Adrenal gland (tissue), 12 donors: ENCODE data around the gene TTLL11. TPM values are rescaled to one million over a fixed set of nuclear protein-coding genes. Genes with fewer than 3 reads are reported as not detected.

Source experiments
- DNase-seq, 7 donors: peaks; one replicate each; pipeline ENCODE4 v3.0.0-alpha.2; 2019 to 2020
- H3K27ac ChIP-seq, 5 donors: fragments of 200-600 bp; sonication (generic) in 4 of 5; 1 replicate in 3 of 5; 2 replicates in 2 of 5; pipeline versions ENCODE4 v1.5.1 to v1.8.0; 2016 to 2020; ENCODE audit warnings: mild to moderate bottlenecking in 1 of 5
- H3K27me3 ChIP-seq: fragments of 200-600 bp; 2 replicates; pipeline ENCODE4 v1.8.0; 2021
- H3K36me3 ChIP-seq, 2 donors: fragments of 200-600 bp; replicated peaks in 1 of 2; 1 replicate in 1 of 2; 2 replicates in 1 of 2; pipeline versions ENCODE4 v1.5.1 to v1.8.0; 2018 to 2022
- H3K4me1 ChIP-seq, 2 donors: fragments of 200-600 bp; replicated peaks in 1 of 2; 1 replicate in 1 of 2; 2 replicates in 1 of 2; pipeline versions ENCODE4 v1.5.1 to v1.8.0; 2018 to 2021
- H3K4me3 ChIP-seq, 4 donors: fragments of 200-600 bp; sonication (generic) in 3 of 4; one replicate each; pipeline ENCODE4 v1.5.1; 2016 to 2018
- H3K9me3 ChIP-seq, 3 donors: fragments of 200-600 bp; sonication (generic) in 1 of 3; replicated peaks in 1 of 3; 1 replicate in 2 of 3; 2 replicates in 1 of 3; pipeline versions ENCODE4 v1.5.1 to v1.8.0; 2016 to 2021
- CTCF ChIP-seq, 6 experiments: fragments of 450-650 bp in 4 of 6; fragments of 200-600 bp in 2 of 6; sonication (generic) in 1 of 6; IDR thresholded peaks; 1 replicate in 5 of 6; 2 replicates in 1 of 6; pipeline versions ENCODE4 v1.5.1 to v1.8.0; 2016 to 2021; ENCODE audit warnings: antibody characterized with exemption in 6 of 6, mild to moderate bottlenecking in 2 of 6, moderate library complexity in 1 of 6
- POLR2A ChIP-seq, 2 donors: fragments of 450-650 bp; IDR thresholded peaks; one replicate each; pipeline ENCODE4 v1.6.1; 2017; ENCODE audit warnings: antibody characterized with exemption in 2 of 2, mild to moderate bottlenecking in 2 of 2, moderate library complexity in 1 of 2
- WGBS, 4 donors: extraction: QIAGEN DNeasy Blood & Tissue Kit in 2 of 4; methylation state at CpG; one replicate each; pipeline versions ENCODE4 v1.1.5 to v1.1.7; 2013 to 2017; 5-methylcytosine and 5-hydroxymethylcytosine counted together
- intact Hi-C, 2 donors: fragments of 100-400 bp; cut with DNase I; formaldehyde crosslinking; loops; one replicate each; pipeline versions ENCODE4 v1.14.1 to v1.15.0; 2022 to 2023
- polyA plus RNA-seq, 3 donors: library from polyadenylated mRNA; stranded (reverse); fragments of 200-250 nt in 2 of 3; fragments of 350-450 nt in 1 of 3; fragmentation: Illumina TruSeq in 1 of 3; extraction: RNeasy Lipid Tissue Mini Kit (QIAGEN cat#74804) in 1 of 3; gene quantifications; one replicate each; pipeline ENCODE4 v1.2.3, GENCODE V29; 2013 to 2014
- total RNA-seq, 9 donors: library from RNA; depleted of rRNA in 4 of 9; stranded (reverse); fragments of >200 nt in 4 of 9; fragments of 120-200 nt in 1 of 9; fragmentation: NEBNext Ultra II Directional in 1 of 9; extraction: Animal tissue kit (Norgen Biotek cat#: 25700) in 1 of 9; gene quantifications; one replicate each; pipeline versions ENCODE4 v1.1.0 to v1.2.4, GENCODE V29; 2013 to 2023
- donor health status: healthy with polysubstance abuse.
- donor health status: Bipolar disorder and iron deficiency.
- donor health status: DM: yes; HTN: yes; CAD: no.
- donor health status: DM: no; HTN: no; CAD: no.
- donor health status: DM: no; HTN: no; CAD: no.
- donor health status: DM: yes; HTN: yes; CAD: no.

The TTLL11 gene
- total and polyA plus RNA-seq, 12 donors = 4.8 to 30.9 (median 13.7) TPM

GRCh38 chr9:122126331-122127261, 33.5 kb upstream of the TTLL11 start:
- no peak for DNase-seq
- Histone ChIP-seq H3K27ac (no peak overlapping the region), H3K4me1 (peaks cover 0 to 17% of the 10 kb centered on the region in 2 donors), H3K27me3 (peaks cover 11% of the 10 kb centered on the region), H3K9me3 (no peaks in the 10 kb centered on the region), H3K36me3 (no peaks in the 10 kb centered on the region), H3K4me3 (no peak overlapping the region)
- TF ChIP-seq CTCF (IDR thresholded peaks at IDR 0.05) (no peak), POLR2A (IDR thresholded peaks at IDR 0.05) (no peak)
- WGBS, 4 donors = 26 to 41% (median 32%) methylated on average over 33 to 64 of the region's 64 CpGs
- intact Hi-C loops = loop anchor here (10.0 kb wide), 2 partner anchors 328 to 678 kb away; partner anchors contain the start of gene OR1K1 (in 1 of the 2)

DNA sequence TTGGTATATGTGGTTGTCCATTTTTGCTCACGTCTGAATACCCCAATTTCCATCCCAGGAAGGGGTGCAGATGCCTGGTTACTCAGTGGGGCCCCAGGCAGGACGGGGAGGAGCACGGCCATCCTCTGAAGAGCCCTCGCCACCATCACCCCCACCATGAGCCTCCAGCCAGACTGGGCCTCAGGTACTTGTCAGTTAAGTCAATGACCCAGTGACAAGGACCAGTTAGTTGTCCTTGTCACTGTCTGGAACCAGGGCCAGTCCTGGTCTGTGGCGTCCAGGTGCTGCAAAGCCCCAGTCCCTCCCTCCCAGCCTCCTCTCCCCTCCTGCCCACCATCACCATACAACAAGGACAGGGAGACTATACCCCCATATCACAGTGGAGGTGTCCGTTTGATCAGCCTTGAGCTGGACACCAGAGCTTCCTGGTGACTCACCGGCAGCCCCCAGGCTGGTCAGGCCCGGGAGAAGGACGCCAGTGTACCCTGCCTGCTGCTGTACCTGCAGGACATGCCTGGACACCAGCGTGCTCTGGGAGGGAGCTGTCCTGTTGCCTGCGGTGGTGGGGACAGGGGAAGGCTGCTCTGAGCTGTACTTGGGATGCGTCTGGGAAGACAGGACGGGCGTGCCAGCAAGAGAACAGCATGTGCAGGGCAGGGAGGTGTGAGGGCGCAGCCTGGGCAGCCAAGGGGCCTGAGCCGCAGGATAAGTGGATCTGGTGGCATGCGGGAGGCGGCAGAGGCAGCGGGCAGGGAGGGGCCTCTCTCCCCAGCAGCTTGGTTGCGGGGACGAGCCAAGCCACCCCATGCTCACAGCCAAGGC, 32.6 kb upstream of the TTLL11 start:
- intact Hi-C loops = loop anchor here (2.0 to 10.0 kb wide), 3 partner anchors 225 to 679 kb away; partner anchors contain the start of gene OR1K1 (in 1 of the 2)
- no peak overlapping the region for H3K27ac ChIP-seq
- TF ChIP-seq CTCF (IDR thresholded peaks at IDR 0.05) = peak in 2 of 6 experiments; percentile 1 to 4
- TF ChIP-seq POLR2A (IDR thresholded peaks at IDR 0.05) = no peak
- no peaks in the 10 kb centered on the region for H3K36me3 ChIP-seq
- DNase-seq = no peak
- H3K4me3 ChIP-seq = no peak overlapping the region
- no peaks in the 10 kb centered on the region for H3K9me3 ChIP-seq
- H3K4me1 ChIP-seq = peaks cover 0 to 17% of the 10 kb centered on the region in 2 donors
- H3K27me3 ChIP-seq = peaks cover 11% of the 10 kb centered on the region
- WGBS, 4 donors = 44 to 48% (median 46%) methylated on average over 14 to 21 of the region's 21 CpGs

- WGBS, 4 donors = 0 to 1% (median 1%) methylated on average over 5 to 8 of the region's 8 CpGs
- DNase-seq = peak; percentile 71 to 92 (median 84)
- H3K4me3 ChIP-seq = no peak overlapping the region
- H3K36me3 ChIP-seq = no peaks in the 10 kb centered on the region
- peaks cover 11% of the 10 kb centered on the region for H3K27me3 ChIP-seq
- intact Hi-C loops = loop anchor here (2.0 to 10.0 kb wide), 3 partner anchors 226 to 680 kb away; partner anchors contain the start of gene OR1K1 (in 1 of the 2)
- H3K27ac ChIP-seq = no peak overlapping the region
- H3K4me1 ChIP-seq = peaks cover 0 to 17% of the 10 kb centered on the region in 2 donors
- no peaks in the 10 kb centered on the region for H3K9me3 ChIP-seq
- TF ChIP-seq CTCF (IDR thresholded peaks at IDR 0.05) = peak; percentile 91 to 99 (median 98)
- no peak for TF ChIP-seq POLR2A (IDR thresholded peaks at IDR 0.05)
These were observed 32.0 kb upstream of the TTLL11 start for GRCh38 chr9:122125158-122125508.

DNA sequence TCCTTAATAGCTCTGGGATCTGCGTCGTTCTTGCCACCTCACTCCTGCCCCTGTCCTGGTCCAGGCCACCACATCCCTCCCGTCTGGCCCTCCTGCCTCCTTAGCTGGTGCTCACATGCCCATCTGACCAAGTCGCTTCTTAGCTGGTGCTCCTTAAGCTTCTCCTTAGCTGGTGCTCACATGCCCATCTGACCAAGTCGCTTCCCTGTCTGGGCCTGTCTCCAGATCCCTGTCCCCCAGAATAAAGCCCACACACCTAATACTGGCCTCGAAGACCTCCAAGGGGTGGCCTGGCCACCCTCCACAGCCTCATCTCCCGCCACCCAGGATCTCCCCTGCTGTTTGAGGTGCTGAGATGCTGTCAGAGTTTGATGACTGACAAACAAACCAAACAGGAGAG, 31.4 kb upstream of the TTLL11 start:
- no peak for DNase-seq
- TF ChIP-seq CTCF (IDR thresholded peaks at IDR 0.05) (no peak), POLR2A (IDR thresholded peaks at IDR 0.05) (no peak)
- H3K36me3 ChIP-seq = no peaks in the 10 kb centered on the region
- H3K4me3 ChIP-seq = no peak overlapping the region
- 62 to 71% (median 67%) methylated on average over 7 of the region's 7 CpGs for WGBS, 4 donors
- no peak overlapping the region for H3K27ac ChIP-seq
- H3K9me3 ChIP-seq = no peaks in the 10 kb centered on the region
- peaks cover 11% of the 10 kb centered on the region for H3K27me3 ChIP-seq
- intact Hi-C loops = loop anchor here (2.0 to 10.0 kb wide), 4 partner anchors 226 to 680 kb away; partner anchors contain the start of gene OR1K1 (in 1 of the 2)
- H3K4me1 ChIP-seq = peaks cover 0 to 17% of the 10 kb centered on the region in 2 donors
